CD8-positive, alpha-beta memory T cell (primary cell): Measurements from ENCODE around the gene VASP. TPM values are rescaled to one million over a fixed set of nuclear protein-coding genes. Genes with fewer than 3 reads are reported as not detected.

ENCODE experiments used
- CTCF ChIA-PET: fragments of 350-600 bp; sonication (Branson Sonifier 250); formaldehyde crosslinking; loops from one replicate; lab custom pipeline; 2021; ENCODE audit warnings: antibody characterized with exemption; lab: Charles Lee
- POLR2A ChIA-PET: fragments of 350-600 bp; sonication (Branson Sonifier 250); formaldehyde crosslinking; loops from one replicate; lab custom pipeline; 2021; ENCODE audit warnings: antibody characterized with exemption; lab: Charles Lee
- DNase-seq, 5 donors: peaks; one replicate each; pipeline versions ENCODE4 v3.0.0 to v3.0.0-alpha.2; 2020 to 2022; ENCODE audit warnings: mixed read lengths in 1 of 5
- H3K27ac ChIP-seq: one replicate; pipeline ENCODE4 v1.7.0; 2013; ENCODE audit warnings: low read depth, mild to moderate bottlenecking, low read length, moderate library complexity
- H3K27me3 ChIP-seq: 2 replicates; pipeline ENCODE4 v1.7.0; 2013; ENCODE audit warnings: low read length, mild to moderate bottlenecking; ENCODE audit not compliant: insufficient read depth, poor library complexity, severe bottlenecking
- H3K36me3 ChIP-seq: 2 replicates; pipeline ENCODE4 v1.7.0; 2013; ENCODE audit warnings: mild to moderate bottlenecking, low read length, moderate library complexity; ENCODE audit not compliant: insufficient read depth
- H3K4me1 ChIP-seq: 2 replicates; pipeline ENCODE4 v1.7.0; 2013; ENCODE audit warnings: mild to moderate bottlenecking, low read length, moderate library complexity; ENCODE audit not compliant: insufficient read depth
- H3K4me3 ChIP-seq: 2 replicates; pipeline ENCODE4 v1.7.0; 2013; ENCODE audit warnings: mild to moderate bottlenecking, low read length
- H3K9me3 ChIP-seq: 2 replicates; pipeline ENCODE4 v1.7.0; 2013; ENCODE audit warnings: mild to moderate bottlenecking, low read length
- H3K27ac Mint-ChIP-seq, 8 donors: one replicate each; pipeline ENCODE4 v1.8.0; 2020 to 2021; ENCODE audit warnings: mixed read lengths in 8 of 8, mild to moderate bottlenecking in 6 of 8, inconsistent platforms in 3 of 8, moderate library complexity in 3 of 8
- H3K27me3 Mint-ChIP-seq, 2 donors: one replicate each; pipeline ENCODE4 v1.8.0; 2020 to 2021; ENCODE audit warnings: mixed read lengths in 2 of 2, mild to moderate bottlenecking in 1 of 2, moderate library complexity in 1 of 2
- H3K36me3 Mint-ChIP-seq, 3 donors: one replicate each; pipeline ENCODE4 v1.8.0; 2020 to 2021; ENCODE audit warnings: mixed read lengths in 3 of 3, inconsistent platforms in 1 of 3, mild to moderate bottlenecking in 1 of 3
- H3K4me1 Mint-ChIP-seq, 3 donors: one replicate each; pipeline ENCODE4 v1.8.0; 2020 to 2021; ENCODE audit warnings: mixed read lengths in 3 of 3, inconsistent platforms in 1 of 3, mild to moderate bottlenecking in 1 of 3
- H3K4me3 Mint-ChIP-seq, 7 donors: one replicate each; pipeline ENCODE4 v1.8.0; 2020 to 2021; ENCODE audit warnings: mixed read lengths in 7 of 7, mild to moderate bottlenecking in 6 of 7, moderate library complexity in 4 of 7, inconsistent platforms in 2 of 7
- H3K9me3 Mint-ChIP-seq, 5 donors: one replicate each; pipeline ENCODE4 v1.8.0; 2020 to 2022; ENCODE audit warnings: mixed read lengths in 5 of 5, mild to moderate bottlenecking in 3 of 5, moderate library complexity in 2 of 5, inconsistent platforms in 1 of 5
- polyA plus RNA-seq: library from polyadenylated mRNA; unstranded; fragments of 300-500 nt; fragmentation: Illumina TruSeq; gene quantifications from one replicate; pipeline ENCODE4 v1.2.3, GENCODE V29; 2021
- total RNA-seq, 2 experiments: library from RNA; stranded (reverse); gene quantifications; one replicate each; pipeline ENCODE4 v1.2.3, GENCODE V29; 2021

VASP gene
- total RNA-seq (100 to 1,000 TPM; 154 to 170 TPM), polyA plus RNA-seq (61.8 TPM)

DNA sequence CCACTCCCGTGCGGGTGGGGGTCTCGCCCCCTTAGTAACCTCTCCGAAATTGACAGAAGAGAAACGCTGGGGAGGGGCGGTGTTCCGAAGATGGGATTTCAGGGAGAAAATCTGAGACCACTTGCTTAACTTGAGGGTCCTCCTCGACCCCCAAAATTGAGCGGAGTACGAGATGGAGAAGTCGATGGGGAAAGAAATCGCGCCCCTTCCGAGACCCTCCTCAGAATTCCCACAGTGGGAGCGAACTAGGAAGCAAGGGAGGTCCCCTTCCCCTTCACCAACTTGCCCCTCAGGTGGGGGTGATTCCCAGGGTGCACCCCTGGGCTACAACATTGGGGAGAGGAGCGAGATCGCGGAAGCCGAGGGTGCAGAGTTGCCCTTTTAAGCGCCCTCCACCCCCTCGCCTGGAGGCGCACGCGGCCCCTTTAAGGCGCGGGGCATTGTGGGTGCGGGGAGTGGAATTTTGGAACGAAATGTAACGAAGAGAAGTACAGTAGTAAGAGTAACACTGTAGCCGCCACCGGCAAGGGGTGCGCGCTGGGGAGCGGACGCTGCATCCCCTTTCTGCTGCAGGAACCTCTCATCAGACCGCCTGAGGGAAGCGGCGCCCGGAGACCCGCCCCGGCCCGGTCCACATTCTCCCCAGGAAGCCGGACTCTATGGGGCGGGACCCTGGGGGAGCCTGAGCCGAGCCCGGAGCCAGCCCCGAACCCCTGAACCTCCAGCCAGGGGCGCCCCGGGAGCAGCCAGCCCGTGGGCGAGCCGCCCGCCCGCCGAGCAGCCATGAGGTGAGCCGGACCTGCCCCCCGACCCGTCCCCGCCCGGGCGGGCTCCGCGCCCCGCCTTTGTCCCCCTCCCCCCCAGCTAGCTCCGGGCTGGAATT lies at the start of gene VASP:
TSS of gene VASP (plus strand) at position 491 of the 883 bp plus-strand sequence. CDS start at position 784, 293 bp downstream.
- CTCF ChIA-PET, result interaction anchor here (1.0 kb wide), 1 partner anchor 8 kb away, joined by 3 read pairs; no protein-coding TSS in a partner anchor
- H3K9me3 Mint-ChIP-seq, result no peaks in the 10 kb centered on the region
- H3K4me1 Mint-ChIP-seq, result peaks cover 39 to 54% (median 46%) of the 10 kb centered on the region in 3 donors
- H3K4me3 Mint-ChIP-seq, result peak within 1 kb of the TSS; percentile 96 to 100 (median 97)
- DNase-seq, result peak; percentile 88 to 94 (median 90)
- peaks cover 0 to 19% (median 2%) of the 10 kb centered on the region in 3 donors for H3K36me3 Mint-ChIP-seq
- no peaks in the 10 kb centered on the region for H3K9me3 ChIP-seq
- H3K27me3 ChIP-seq, result no peaks in the 10 kb centered on the region
- H3K4me1 ChIP-seq, result peaks cover 32% of the 10 kb centered on the region
- peak within 1 kb of the TSS; percentile 90 to 100 (median 98) for H3K27ac Mint-ChIP-seq
- H3K27ac ChIP-seq, result peak within 1 kb of the TSS; percentile 97
- H3K27me3 Mint-ChIP-seq, result peaks cover 0 to 2% of the 10 kb centered on the region in 2 donors
- POLR2A ChIA-PET, result interaction anchor here (0.6 to 1.3 kb wide), 4 partner anchors 8 to 459 kb away, joined by 3 to 5 read pairs (median 3); partner anchors contain the start of gene PPM1N
- peak within 1 kb of the TSS; percentile 98 for H3K4me3 ChIP-seq
- H3K36me3 ChIP-seq, result no peaks in the 10 kb centered on the region

DNA sequence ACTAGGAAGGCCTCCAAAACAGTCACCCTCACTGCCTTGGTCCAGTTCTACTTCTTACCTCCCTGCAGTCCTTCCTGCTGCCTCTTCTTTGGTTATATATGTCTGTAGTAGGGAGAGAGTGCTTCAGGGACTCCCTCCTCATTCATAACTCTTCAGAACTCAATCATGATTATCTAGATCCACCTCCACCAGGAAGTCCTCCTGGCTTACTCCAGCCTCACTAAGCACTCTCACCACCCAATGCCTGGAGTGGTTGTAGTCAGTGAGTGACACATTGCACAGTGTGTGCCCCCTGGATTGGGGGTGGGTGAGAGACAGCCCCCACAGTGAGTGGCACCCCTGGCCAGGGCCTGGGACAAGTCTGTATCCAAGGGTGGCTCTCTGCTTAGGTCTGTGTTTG lies 49.5 kb upstream of the VASP start:
- no peaks in the 10 kb centered on the region for H3K36me3 Mint-ChIP-seq
- Histone ChIP-seq H3K4me1 (peaks cover 16% of the 10 kb centered on the region), H3K9me3 (no peaks in the 10 kb centered on the region), H3K27ac (no peak overlapping the region), H3K27me3 (no peaks in the 10 kb centered on the region), H3K36me3 (no peaks in the 10 kb centered on the region), H3K4me3 (no peak overlapping the region)
- H3K27me3 Mint-ChIP-seq, result peaks cover 3 to 4% of the 10 kb centered on the region in 2 donors
- POLR2A ChIA-PET, result interaction anchor here (1.2 kb wide), 1 partner anchor 11 kb away, joined by 5 read pairs; no protein-coding TSS in a partner anchor
- peak overlapping the region in 4 of 8 donors; percentile 42 to 68 (median 56) for H3K27ac Mint-ChIP-seq
- no peak for DNase-seq
- H3K4me3 Mint-ChIP-seq, result peak overlapping the region in 1 of 7 donors; percentile 76
- CTCF ChIA-PET, result interaction anchor here (1.2 to 2.4 kb wide), 2 partner anchors 21 to 28 kb away, joined by 5 to 8 read pairs; no protein-coding TSS in a partner anchor
- no peaks in the 10 kb centered on the region for H3K9me3 Mint-ChIP-seq
- peaks cover 18 to 23% (median 22%) of the 10 kb centered on the region in 3 donors for H3K4me1 Mint-ChIP-seq

DNA sequence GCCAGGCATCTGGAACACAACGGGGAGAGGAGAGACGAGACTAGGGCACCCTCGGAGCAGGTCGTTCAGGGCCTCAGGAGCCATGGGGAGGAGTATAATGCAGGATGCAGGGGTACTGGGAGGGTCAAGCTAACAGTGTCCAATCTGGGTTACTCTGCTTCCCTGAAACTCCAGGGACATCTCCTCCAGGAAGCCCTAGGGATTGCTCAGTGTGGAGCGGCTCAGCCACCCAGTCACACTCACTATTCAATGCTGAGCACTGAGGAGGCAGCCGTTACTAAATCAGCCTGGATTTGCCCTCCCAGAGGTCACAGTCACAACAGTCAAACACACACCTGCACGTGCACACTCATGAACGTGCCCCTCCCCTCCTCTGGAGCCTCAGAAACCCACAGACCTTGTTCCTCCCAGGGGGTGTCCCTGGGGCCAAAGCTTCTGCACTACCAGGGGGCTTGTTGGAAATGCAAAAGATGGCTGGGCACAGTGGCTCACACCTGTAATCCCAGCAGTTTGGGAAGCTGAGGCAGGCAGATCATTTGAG lies 46.4 kb upstream of the VASP start:
- Mint-ChIP-seq H3K36me3 (no peaks in the 10 kb centered on the region), H3K27ac (no peak overlapping the region), H3K4me1 (peaks cover 7 to 10% (median 8%) of the 10 kb centered on the region in 3 donors), H3K4me3 (no peak overlapping the region), H3K27me3 (peaks cover 6 to 10% of the 10 kb centered on the region in 2 donors), H3K9me3 (no peaks in the 10 kb centered on the region)
- Histone ChIP-seq H3K27ac (no peak overlapping the region), H3K4me3 (no peak overlapping the region), H3K4me1 (peaks cover 10% of the 10 kb centered on the region), H3K27me3 (no peaks in the 10 kb centered on the region), H3K36me3 (no peaks in the 10 kb centered on the region), H3K9me3 (no peaks in the 10 kb centered on the region)
- ChIA-PET POLR2A (no interaction called here), CTCF (no interaction called here)
- no peak for DNase-seq

DNA sequence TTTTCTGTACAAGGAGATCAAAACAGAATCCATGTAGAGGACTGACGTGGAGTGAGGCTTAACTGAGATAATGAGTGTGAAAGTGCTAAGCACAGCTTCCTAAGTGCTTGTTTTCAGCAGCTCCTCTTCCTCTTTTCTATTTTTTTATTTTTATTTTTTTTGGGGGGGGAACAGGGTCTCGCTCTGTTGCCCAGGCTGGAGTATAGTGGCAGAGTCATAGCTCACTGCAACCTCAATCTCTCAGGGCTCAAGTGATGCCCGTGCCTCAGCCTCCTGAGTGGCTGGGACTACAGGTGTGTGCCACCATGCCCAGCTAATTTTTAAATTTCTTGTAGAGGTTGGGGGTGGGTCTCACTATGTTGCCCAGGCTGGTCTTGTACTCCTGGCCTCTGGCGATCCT lies 45.1 kb upstream of the VASP start:
- H3K36me3 Mint-ChIP-seq, result no peaks in the 10 kb centered on the region
- Histone ChIP-seq H3K4me1 (peaks cover 3% of the 10 kb centered on the region), H3K27me3 (no peaks in the 10 kb centered on the region), H3K4me3 (no peak overlapping the region), H3K36me3 (no peaks in the 10 kb centered on the region), H3K9me3 (no peaks in the 10 kb centered on the region), H3K27ac (no peak overlapping the region)
- H3K9me3 Mint-ChIP-seq, result no peaks in the 10 kb centered on the region
- peaks cover 8 to 10% of the 10 kb centered on the region in 2 donors for H3K27me3 Mint-ChIP-seq
- ChIA-PET CTCF (interaction anchor here (3.7 kb wide), 1 partner anchor 23 kb away, joined by 14 read pairs; no protein-coding TSS in a partner anchor), POLR2A (no interaction called here)
- H3K27ac Mint-ChIP-seq, result no peak overlapping the region
- no peak for DNase-seq
- H3K4me1 Mint-ChIP-seq, result peaks cover 3 to 5% (median 4%) of the 10 kb centered on the region in 3 donors
- H3K4me3 Mint-ChIP-seq, result no peak overlapping the region

DNA sequence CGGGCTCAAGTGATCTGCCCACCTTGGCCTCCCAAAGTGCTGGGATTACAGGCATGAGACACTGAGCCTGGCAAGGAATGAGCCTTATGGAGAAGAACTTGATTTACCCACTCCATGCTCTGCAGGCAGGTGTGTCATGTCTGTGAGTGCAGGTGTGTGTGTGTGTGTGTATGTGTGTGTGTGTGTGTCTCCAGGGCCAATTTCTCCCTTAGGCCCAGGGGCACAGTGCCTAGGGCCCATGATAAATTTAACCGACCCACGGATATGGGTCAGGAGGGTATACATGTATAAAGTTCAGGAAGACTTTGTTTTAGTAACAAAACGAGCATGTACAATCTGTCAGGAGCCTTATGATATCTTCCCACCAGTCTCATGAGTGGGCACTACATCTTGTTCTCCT lies 44.0 kb upstream of the VASP start:
- POLR2A ChIA-PET, result no interaction called here
- H3K27ac ChIP-seq, result no peak overlapping the region

DNA sequence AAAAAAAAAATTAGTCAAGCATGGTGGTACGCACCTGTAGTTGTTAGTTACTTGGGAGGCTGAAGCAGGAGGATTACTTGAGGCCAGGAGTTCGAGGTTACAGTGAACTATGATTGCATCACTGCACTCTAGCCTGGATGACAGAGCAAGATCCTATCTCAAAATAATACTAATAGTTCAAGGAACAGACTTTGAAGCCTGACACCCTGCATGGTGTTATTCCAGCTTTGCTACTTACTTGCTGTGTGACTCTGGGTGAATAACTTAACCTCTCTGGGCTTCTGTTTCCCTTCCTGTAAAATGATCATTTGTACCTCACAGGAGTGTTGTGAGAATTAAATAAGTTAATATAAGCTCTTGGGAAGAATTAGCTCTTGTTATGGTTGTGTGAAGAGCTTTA lies 43.0 kb upstream of the VASP start:
- H3K9me3 ChIP-seq, result no peaks in the 10 kb centered on the region
- POLR2A ChIA-PET, result no interaction called here
- peak overlapping the region in 1 of 7 donors; percentile 22 for H3K4me3 Mint-ChIP-seq
- no peak overlapping the region for H3K27ac ChIP-seq
- H3K27me3 ChIP-seq, result no peaks in the 10 kb centered on the region
- H3K4me1 ChIP-seq, result peaks cover 5% of the 10 kb centered on the region
- peaks cover 0 to 4% (median 0%) of the 10 kb centered on the region in 5 donors for H3K9me3 Mint-ChIP-seq
- peaks cover 0 to 12% (median 0%) of the 10 kb centered on the region in 3 donors for H3K36me3 Mint-ChIP-seq
- CTCF ChIA-PET, result interaction anchor here (0.9 to 3.7 kb wide), 3 partner anchors 15 to 25 kb away, joined by 3 to 14 read pairs (median 5); no protein-coding TSS in a partner anchor
- H3K36me3 ChIP-seq, result no peaks in the 10 kb centered on the region
- peaks cover 10 to 23% of the 10 kb centered on the region in 2 donors for H3K27me3 Mint-ChIP-seq
- no peak overlapping the region for H3K4me3 ChIP-seq
- H3K4me1 Mint-ChIP-seq, result peaks cover 5 to 20% (median 8%) of the 10 kb centered on the region in 3 donors
- DNase-seq, result no peak
- peak overlapping the region in 2 of 8 donors; percentile 17 to 53 for H3K27ac Mint-ChIP-seq

More for the DNA sequence above, 44.0 kb upstream of the VASP start:
- no peak for DNase-seq
- peaks cover 10 to 16% of the 10 kb centered on the region in 2 donors for H3K27me3 Mint-ChIP-seq
- H3K4me1 Mint-ChIP-seq, result peaks cover 5 to 14% (median 8%) of the 10 kb centered on the region in 3 donors
- no peak overlapping the region for H3K4me3 Mint-ChIP-seq
- peaks cover 5% of the 10 kb centered on the region for H3K4me1 ChIP-seq
- no peaks in the 10 kb centered on the region for H3K36me3 ChIP-seq
- CTCF ChIA-PET, result interaction anchor here (1.8 to 3.7 kb wide), 2 partner anchors 16 to 24 kb away, joined by 5 to 14 read pairs; no protein-coding TSS in a partner anchor
- H3K4me3 ChIP-seq, result no peak overlapping the region
- no peaks in the 10 kb centered on the region for H3K9me3 ChIP-seq
- peaks cover 0 to 5% (median 0%) of the 10 kb centered on the region in 3 donors for H3K36me3 Mint-ChIP-seq
- H3K27me3 ChIP-seq, result no peaks in the 10 kb centered on the region
- H3K9me3 Mint-ChIP-seq, result peaks cover 0 to 4% (median 0%) of the 10 kb centered on the region in 5 donors
- H3K27ac Mint-ChIP-seq, result no peak overlapping the region

DNA sequence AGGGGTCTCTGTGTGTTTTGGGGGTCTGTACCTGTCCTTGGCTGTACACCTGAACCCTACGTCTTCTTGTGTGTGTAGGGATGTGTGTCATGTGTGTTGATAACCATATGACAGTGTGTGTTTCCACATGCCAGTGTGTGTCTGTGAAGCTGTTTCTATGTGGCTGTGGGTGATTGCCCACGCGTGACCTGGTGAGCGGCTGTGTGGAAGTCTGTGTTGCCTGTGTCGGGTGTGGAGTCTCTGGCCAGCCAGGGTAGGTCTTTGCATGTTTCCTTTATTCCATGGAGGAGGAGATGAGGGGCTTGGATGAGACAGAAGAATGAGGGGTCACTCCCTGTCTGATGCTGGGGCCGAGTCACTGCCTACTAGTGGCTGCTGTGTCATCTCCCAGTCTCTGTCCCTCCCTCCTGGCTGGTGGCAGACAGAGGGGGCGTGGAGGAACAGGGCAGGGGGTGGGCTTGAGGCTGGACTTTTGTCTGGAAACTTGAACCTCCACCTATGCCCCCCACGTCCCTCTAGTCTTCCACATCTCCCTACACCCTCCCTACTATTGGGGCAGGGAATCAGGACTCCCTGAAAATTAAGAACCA lies 42.3 kb upstream of the VASP start:
- CTCF ChIA-PET, result interaction anchor here (0.9 to 3.7 kb wide), 2 partner anchors 21 to 26 kb away, joined by 3 to 14 read pairs; no protein-coding TSS in a partner anchor
- Histone ChIP-seq H3K27ac (no peak overlapping the region), H3K4me3 (no peak overlapping the region), H3K9me3 (no peaks in the 10 kb centered on the region), H3K4me1 (peaks cover 11% of the 10 kb centered on the region), H3K27me3 (no peaks in the 10 kb centered on the region), H3K36me3 (no peaks in the 10 kb centered on the region)
- no peak for DNase-seq
- Mint-ChIP-seq H3K27ac (peak overlapping the region in 5 of 8 donors; percentile 6 to 99 (median 34)), H3K4me1 (peaks cover 9 to 26% (median 14%) of the 10 kb centered on the region in 3 donors), H3K36me3 (peaks cover 0 to 19% (median 0%) of the 10 kb centered on the region in 3 donors), H3K9me3 (peaks cover 0 to 6% (median 0%) of the 10 kb centered on the region in 5 donors), H3K4me3 (peak overlapping the region in 2 of 7 donors; percentile 52 to 66), H3K27me3 (peaks cover 10 to 29% of the 10 kb centered on the region in 2 donors)
- POLR2A ChIA-PET, result no interaction called here
